A549 (cell line): ENCODE results near the gene SLC37A1. TPM values are rescaled to one million over a fixed set of nuclear protein-coding genes. Genes with fewer than 3 reads are reported as not detected.

Source experiments
- ATAC-seq, 2 experiments: fragments of 200-7000 bp in 1 of 2; fragments of >200 bp in 1 of 2; cut with Nextera tagmentation in 1 of 2; cut with Tn5 transposase in 1 of 2; 3 replicates each; pipeline versions ENCODE4 v1.8.0 to v1.9.1; 2018 to 2020; ENCODE audit warnings: mild to moderate bottlenecking in 1 of 2, moderate library complexity in 1 of 2
- CTCF ChIA-PET: fragments of 300-600 bp; sonication (Branson Sonifier 250); formaldehyde crosslinking; extraction: SDS; loops from one replicate; lab custom pipeline; 2021; ENCODE audit warnings: antibody characterized with exemption, inconsistent platforms; lab: Yijun Ruan, JAX
- POLR2A ChIA-PET: fragments of 350-600 bp; formaldehyde crosslinking; extraction: SDS; loops from one replicate; lab custom pipeline; 2021; ENCODE audit warnings: antibody characterized with exemption, inconsistent platforms; lab: Yijun Ruan, JAX
- DNase-seq, 2 experiments: peaks; one replicate each; pipeline versions ENCODE4 v3.0.0 to v3.0.0-alpha.2; 2011 to 2016; ENCODE audit warnings: low read depth in 1 of 2, low spot score in 1 of 2
- FAIRE-seq: peaks from 2 replicates; lab custom pipeline; 2011; peaks lifted over from hg19 to GRCh38; lab: Jason Lieb, UNC
- H3K27ac ChIP-seq, 2 experiments: fragments of >200 bp; sonication (Bioruptor Twin); formaldehyde crosslinking; 3 replicates each; pipeline ENCODE4 v1.5.1; 2016 to 2017
- H3K4me1 ChIP-seq: fragments of >200 bp; sonication (Bioruptor Twin); formaldehyde crosslinking; 3 replicates; pipeline ENCODE4 v1.6.1; 2016
- H3K4me2 ChIP-seq: fragments of >200 bp; sonication (Bioruptor Twin); formaldehyde crosslinking; 3 replicates; pipeline ENCODE4 v1.6.1; 2016
- H3K4me3 ChIP-seq: fragments of >200 bp; sonication (Bioruptor Twin); formaldehyde crosslinking; 3 replicates; pipeline ENCODE4 v1.5.1; 2016
- H3K9me3 ChIP-seq: fragments of >200 bp; sonication (Bioruptor Twin); formaldehyde crosslinking; 3 replicates; pipeline ENCODE4 v1.6.1; 2016
- ATOH8 ChIP-seq: fragments of 250-450 bp; sonication (Bioruptor Pico); IDR thresholded peaks from 2 replicates; pipeline ENCODE4 v1.5.0; 2020; ENCODE audit warnings: low read depth, mild to moderate bottlenecking, moderate library complexity
- CBX8 ChIP-seq: fragments of 200-600 bp; sonication (generic); IDR thresholded peaks from 2 replicates; pipeline ENCODE4 v1.6.1; 2016
- FOXS1 ChIP-seq: fragments of 250-450 bp; sonication (Bioruptor Pico); IDR thresholded peaks from 2 replicates; pipeline ENCODE4 v1.5.0; 2020; ENCODE audit warnings: mild to moderate bottlenecking, moderate library complexity
- HES2 ChIP-seq: fragments of >200 bp; sonication (Bioruptor Twin); formaldehyde crosslinking; IDR thresholded peaks from 2 replicates; pipeline ENCODE4 v1.6.1; 2016
- HOXA7 ChIP-seq: fragments of 250-450 bp; sonication (Bioruptor Pico); IDR thresholded peaks from 2 replicates; pipeline ENCODE4 v1.5.0; 2020; ENCODE audit warnings: mild to moderate bottlenecking, moderate library complexity
- HOXB13 ChIP-seq: fragments of 250-450 bp; sonication (Bioruptor Pico); IDR thresholded peaks from 2 replicates; pipeline ENCODE4 v1.5.0; 2020; ENCODE audit warnings: low read depth, mild to moderate bottlenecking, moderate library complexity
- JUN ChIP-seq, 2 experiments: fragments of >200 bp; sonication (Bioruptor Twin); formaldehyde crosslinking; IDR thresholded peaks; 2 replicates in 1 of 2; 3 replicates in 1 of 2; pipeline ENCODE4 v1.6.1; 2016 to 2017
- NR3C1 ChIP-seq: fragments of >200 bp; sonication (Bioruptor Twin); formaldehyde crosslinking; IDR thresholded peaks from 3 replicates; pipeline ENCODE4 v1.6.1; 2017
- PBX3 ChIP-seq: IDR thresholded peaks from 2 replicates; pipeline ENCODE4 v1.6.1; 2012
- POLR2AphosphoS2 ChIP-seq: conservative IDR thresholded peaks from 2 replicates; pipeline ENCODE4 v1.6.1; 2012; ENCODE audit warnings: low read length, improper control_type of control experiment, inconsistent platforms
- RAD21 ChIP-seq, 2 experiments: fragments of >200 bp in 1 of 2; sonication (Bioruptor Twin) in 1 of 2; formaldehyde crosslinking in 1 of 2; IDR thresholded peaks in 1 of 2; conservative IDR thresholded peaks in 1 of 2; 2 replicates in 1 of 2; 3 replicates in 1 of 2; pipeline ENCODE4 v1.6.1; 2012 to 2018; ENCODE audit warnings: inconsistent platforms in 1 of 2
- REST ChIP-seq: fragments of 200-600 bp; sonication (generic); IDR thresholded peaks from 2 replicates; pipeline ENCODE4 v1.6.1; 2016; ENCODE audit warnings: antibody characterized with exemption, mild to moderate bottlenecking, moderate library complexity
- RNF2 ChIP-seq: fragments of 200-600 bp; sonication (generic); IDR thresholded peaks from 2 replicates; pipeline ENCODE4 v1.6.1; 2016; ENCODE audit warnings: low read depth, mild to moderate bottlenecking, antibody characterized with exemption, moderate library complexity, borderline replicate concordance
- SMC3 ChIP-seq: fragments of >200 bp; sonication (Bioruptor Twin); formaldehyde crosslinking; IDR thresholded peaks from 3 replicates; pipeline ENCODE4 v1.6.1; 2018; ENCODE audit warnings: inconsistent platforms
- TFCP2L1 ChIP-seq: fragments of 250-450 bp; sonication (Bioruptor Pico); IDR thresholded peaks from 2 replicates; pipeline ENCODE4 v1.5.0; 2021; ENCODE audit warnings: mild to moderate bottlenecking
- ZFP36 ChIP-seq: fragments of 450-650 bp; IDR thresholded peaks from 2 replicates; pipeline ENCODE4 v1.6.1; 2014; ENCODE audit warnings: borderline replicate concordance; ENCODE audit not compliant: partially characterized antibody
- ZNF302 ChIP-seq: fragments of 250-450 bp; sonication (Bioruptor Pico); IDR thresholded peaks from 2 replicates; pipeline ENCODE4 v1.9.0; 2021; ENCODE audit warnings: inconsistent platforms, mild to moderate bottlenecking, moderate library complexity
- ZSCAN20 ChIP-seq: fragments of 250-450 bp; sonication (Bioruptor Pico); IDR thresholded peaks from 2 replicates; pipeline ENCODE4 v1.8.0; 2022; ENCODE audit warnings: mild to moderate bottlenecking, moderate library complexity
- WGBS: methylation state at CpG from one replicate; pipeline ENCODE4 v1.1.6; 2017; ENCODE audit errors: missing lambda C conversion rate; 5-methylcytosine and 5-hydroxymethylcytosine counted together
- polyA plus RNA-seq, 4 experiments: library from polyadenylated mRNA; depleted of rRNA in 3 of 4; stranded (reverse); fragments of >200 nt; fragmentation: RNase III in 1 of 4; extraction: RNeasy Plus Mini Kit Qiagen cat#74134 plus additional on column Dnase treatment in 1 of 4; gene quantifications; 2 replicates in 3 of 4; 3 replicates in 1 of 4; pipeline ENCODE4 v1.2.3, GENCODE V29; 2011 to 2017

SLC37A1 gene
- polyA plus RNA-seq, 2 of the 4 experiments (the other 2 are of a cell fraction) = 1.9 to 2.1 TPM

- Histone ChIP-seq H3K4me3 (no peak overlapping the region), H3K4me1 (no peaks in the 10 kb centered on the region), H3K27ac (no peak overlapping the region), H3K9me3 (no peaks in the 10 kb centered on the region), H3K4me2 (no peak overlapping the region)
- ChIA-PET CTCF (interaction anchor here (1.3 kb wide), 1 partner anchor 16 kb away, joined by 6 read pairs; no protein-coding TSS in a partner anchor), POLR2A (no interaction called here)
- FAIRE-seq (no peak), ATAC-seq (no peak), DNase-seq (no peak)
- TF ChIP-seq NR3C1 (no peak), ZFP36 (no peak), ZSCAN20 (CRISPR knock-in tag) (no peak), ZNF302 (no peak), JUN (IDR thresholded peaks at IDR 0.05) (no peak), RNF2 (no peak), HOXB13 (CRISPR knock-in tag) (no peak), SMC3 (no peak), POLR2AphosphoS2 (no peak), ATOH8 (CRISPR knock-in tag) (no peak), PBX3 (no peak), RAD21 (conservative IDR thresholded peaks at IDR 0.05 in 1 of 2, IDR thresholded peaks at IDR 0.05 in 1 of 2) (no peak)
- 91% methylated on average over 13 of the region's 14 CpGs for WGBS
Observed at GRCh38 chr21:42563686-42564085, 50.0 kb downstream of the SLC37A1 start.

- H3K27ac ChIP-seq = no peak overlapping the region
- no peak for TF ChIP-seq FOXS1 (CRISPR knock-in tag)
- no peak for TF ChIP-seq JUN (IDR thresholded peaks at IDR 0.05)
- no peak for TF ChIP-seq HES2
- TF ChIP-seq RNF2 = no peak
- TF ChIP-seq HOXA7 (CRISPR knock-in tag) = no peak
- no peak for TF ChIP-seq REST
- no peak for TF ChIP-seq TFCP2L1
- no peak for TF ChIP-seq CBX8
- TF ChIP-seq, all 56 proteins: peak for 0
- Histone ChIP-seq H3K4me3 (no peak overlapping the region), H3K4me2 (no peak overlapping the region), H3K9me3 (no peaks in the 10 kb centered on the region), H3K4me1 (no peaks in the 10 kb centered on the region)
- no peak for FAIRE-seq
- no peak for DNase-seq
- WGBS = 87% methylated on average over 16 of the region's 17 CpGs
- ChIA-PET CTCF (interaction anchor here (1.0 to 1.3 kb wide), 2 partner anchors 15 to 294 kb away, joined by 3 to 6 read pairs; no protein-coding TSS in a partner anchor), POLR2A (no interaction called here)
- ATAC-seq = no peak
Observed at GRCh38 chr21:42564561-42564971, 50.9 kb downstream of the SLC37A1 start.
